NCI-H1417 (cell line): ENCODE results near the gene GNG7.
"Not testable (repeated sequence)": the region's sequence is repeated elsewhere in the genome, so short reads cannot be mapped to it uniquely, and the experiment has no call there.

Experiments
- DNase-seq, 3 experiments: peaks; one replicate each; lab custom pipeline; 2025; lab: John Stamatoyannopoulos, UW

Gene GNG7

DNA sequence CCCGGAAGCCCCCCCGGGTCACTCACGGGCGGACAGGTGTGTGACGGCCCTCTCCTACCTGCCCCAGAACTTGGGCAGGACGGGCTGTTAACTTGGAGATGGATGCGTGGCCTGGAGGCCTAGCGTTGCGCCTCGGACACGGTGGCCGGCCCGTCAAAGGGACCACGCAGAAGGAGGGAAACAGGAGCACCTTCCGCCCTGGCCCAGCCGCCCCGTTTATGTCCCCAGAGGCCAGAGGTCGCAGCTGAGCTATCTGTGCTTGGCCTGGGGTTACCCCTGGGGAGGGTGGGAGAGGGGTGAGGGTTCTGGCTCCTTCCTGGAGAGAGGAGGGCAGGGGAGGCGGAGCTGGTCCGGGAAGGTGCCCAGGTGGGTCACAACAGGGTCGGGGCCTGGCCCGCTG lies 190.9 kb downstream of the GNG7 start:
- DNase-seq: no peak

DNA sequence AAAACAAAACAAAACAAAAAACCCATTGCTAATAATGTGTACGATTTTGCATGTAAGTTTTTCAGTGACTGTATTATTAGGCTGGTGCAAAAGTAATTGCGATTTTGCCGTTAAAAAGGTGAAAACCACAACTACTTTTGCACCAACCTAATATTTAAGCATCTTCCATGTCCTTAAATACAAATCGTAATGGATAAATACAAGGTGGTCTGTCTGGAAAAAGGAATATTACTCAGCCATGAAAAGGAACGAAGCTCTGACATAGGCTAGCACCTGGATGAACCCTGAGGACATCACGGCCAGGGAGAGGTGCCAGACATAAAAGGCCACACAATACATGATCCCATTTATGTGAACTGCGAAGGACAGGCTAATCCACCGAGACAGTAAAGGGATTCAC lies 193.4 kb downstream of the GNG7 start:
- DNase-seq: no peak

DNA sequence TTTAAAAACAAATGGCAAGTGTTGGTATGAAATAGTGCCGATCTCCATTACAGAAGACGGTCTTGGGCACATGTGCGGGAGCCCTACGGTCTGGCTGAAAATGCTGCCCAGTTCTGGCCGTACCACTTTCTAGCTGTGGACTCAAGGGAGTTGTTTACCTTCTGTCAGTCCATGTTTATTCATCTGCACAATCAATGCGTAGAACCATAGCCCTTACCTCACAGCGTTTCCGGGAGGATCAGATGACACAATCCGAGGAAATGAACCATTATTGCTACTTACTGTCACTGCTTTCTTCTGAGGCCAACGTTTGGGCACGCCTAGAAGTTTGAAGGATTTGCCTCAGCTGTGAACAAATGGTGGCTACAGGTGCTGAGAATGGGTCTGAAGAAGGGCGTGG lies 195.4 kb downstream of the GNG7 start:
- peak; percentile 72 to 94 (median 83) for DNase-seq

DNA sequence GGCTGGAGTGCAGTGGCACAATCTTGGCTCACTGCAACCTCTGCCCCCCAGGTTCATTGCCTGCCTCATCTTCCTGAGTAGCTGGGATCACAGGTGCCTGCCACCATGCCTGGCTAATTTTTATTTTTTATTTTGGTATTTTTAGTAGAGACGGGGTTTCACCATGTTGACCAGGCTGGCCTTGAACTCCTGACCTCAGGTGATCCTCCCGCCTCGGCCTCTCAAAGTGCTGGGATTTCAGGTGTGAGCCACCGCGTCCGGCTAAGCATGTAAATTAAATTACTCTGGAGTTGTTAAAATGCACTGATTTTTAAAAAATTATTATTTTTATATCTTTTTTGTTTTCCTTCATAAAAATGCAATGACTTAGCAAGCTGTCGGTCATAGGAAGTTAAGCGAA lies 195.8 kb downstream of the GNG7 start:
- DNase-seq: not testable (repeated sequence)

DNA sequence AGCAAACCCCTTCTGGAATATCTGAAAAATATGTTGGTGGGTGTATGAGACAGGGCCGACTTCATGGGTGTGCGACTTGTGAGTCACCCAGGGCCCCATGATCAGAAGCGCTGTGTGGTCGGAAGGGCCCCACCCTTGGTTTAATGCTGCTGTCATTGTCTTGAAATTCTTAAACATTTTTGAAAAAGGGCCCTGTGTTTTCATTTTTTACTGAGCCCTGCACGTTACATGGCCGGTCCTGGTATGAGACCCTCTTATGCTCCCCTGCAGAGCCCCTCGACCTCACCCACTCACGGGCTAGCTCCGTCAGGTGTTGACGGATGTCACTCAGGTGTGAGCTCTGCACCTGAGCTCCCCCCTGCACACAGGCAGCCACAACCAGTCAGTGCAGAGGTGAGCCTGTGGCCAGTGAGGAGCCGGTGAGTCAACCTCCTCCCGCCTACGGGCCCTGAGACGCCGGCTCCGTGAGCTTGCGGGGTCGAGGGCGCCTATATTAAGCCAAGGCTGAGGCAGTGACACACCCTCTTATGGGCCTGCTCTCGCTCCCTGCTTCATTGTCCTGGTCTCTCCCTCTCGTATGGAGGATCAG lies 198.9 kb downstream of the GNG7 start:
- no peak for DNase-seq

DNA sequence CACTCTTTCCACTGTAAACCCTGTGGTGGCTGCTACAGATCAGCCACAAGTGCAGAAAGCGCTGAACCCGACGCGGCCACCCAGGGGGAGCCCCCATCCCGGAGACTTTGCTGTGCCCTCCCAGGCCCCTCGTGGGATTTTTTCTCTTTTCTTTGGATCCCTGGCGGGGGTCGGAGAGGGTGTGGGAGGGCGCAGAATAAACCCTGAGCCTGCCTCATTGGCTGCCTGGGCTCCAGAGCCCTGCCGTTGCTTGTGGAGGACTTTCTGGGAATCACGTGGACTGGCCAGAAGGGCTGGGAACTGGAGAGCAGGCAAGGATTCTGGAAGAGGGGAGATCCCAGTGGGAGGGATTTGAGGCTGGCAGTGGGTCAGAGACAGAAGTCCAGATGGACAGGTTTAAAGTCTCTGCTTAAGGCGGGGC lies 201.6 kb downstream of the GNG7 start:
- DNase-seq: no peak

DNA sequence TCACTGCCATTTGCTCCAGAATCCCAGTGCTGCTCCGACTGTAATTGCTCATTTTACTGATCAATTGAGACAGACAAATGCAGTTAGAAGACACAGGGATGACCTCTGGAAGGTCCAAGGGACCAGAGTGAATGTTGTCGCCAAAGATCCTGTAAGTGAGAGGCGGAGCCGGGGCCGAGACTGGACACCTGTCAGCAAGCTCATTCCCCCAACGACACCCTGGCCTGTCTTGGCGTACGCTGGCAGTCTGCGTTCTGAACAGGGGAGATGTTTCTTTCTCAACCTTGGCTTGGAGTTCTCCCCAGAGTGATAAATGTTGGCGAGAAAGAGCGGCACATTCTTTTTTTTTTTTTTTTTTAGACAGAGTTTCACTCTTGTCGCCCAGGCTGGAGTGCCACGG lies 202.3 kb downstream of the GNG7 start:
- no peak for DNase-seq

DNA sequence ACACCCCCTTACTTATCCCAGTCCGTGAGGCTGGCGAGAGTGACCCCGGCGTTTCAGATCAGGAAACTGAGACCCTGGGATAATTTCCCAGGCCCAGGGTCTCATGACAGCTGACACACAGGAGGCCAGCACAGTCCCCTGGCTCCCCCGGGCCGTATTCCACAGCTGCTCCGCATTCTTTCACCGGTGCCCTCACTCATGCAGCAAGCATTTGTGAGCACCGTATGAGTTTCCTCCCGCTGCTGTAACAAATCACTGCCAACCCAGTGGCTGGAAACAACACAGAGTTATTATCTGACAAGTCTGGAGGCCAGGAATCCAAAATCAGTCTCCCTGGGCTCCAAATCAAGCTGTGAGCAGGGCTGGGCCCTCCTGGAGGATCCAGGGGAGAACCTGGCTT lies 205.3 kb downstream of the GNG7 start:
- no peak for DNase-seq

DNA sequence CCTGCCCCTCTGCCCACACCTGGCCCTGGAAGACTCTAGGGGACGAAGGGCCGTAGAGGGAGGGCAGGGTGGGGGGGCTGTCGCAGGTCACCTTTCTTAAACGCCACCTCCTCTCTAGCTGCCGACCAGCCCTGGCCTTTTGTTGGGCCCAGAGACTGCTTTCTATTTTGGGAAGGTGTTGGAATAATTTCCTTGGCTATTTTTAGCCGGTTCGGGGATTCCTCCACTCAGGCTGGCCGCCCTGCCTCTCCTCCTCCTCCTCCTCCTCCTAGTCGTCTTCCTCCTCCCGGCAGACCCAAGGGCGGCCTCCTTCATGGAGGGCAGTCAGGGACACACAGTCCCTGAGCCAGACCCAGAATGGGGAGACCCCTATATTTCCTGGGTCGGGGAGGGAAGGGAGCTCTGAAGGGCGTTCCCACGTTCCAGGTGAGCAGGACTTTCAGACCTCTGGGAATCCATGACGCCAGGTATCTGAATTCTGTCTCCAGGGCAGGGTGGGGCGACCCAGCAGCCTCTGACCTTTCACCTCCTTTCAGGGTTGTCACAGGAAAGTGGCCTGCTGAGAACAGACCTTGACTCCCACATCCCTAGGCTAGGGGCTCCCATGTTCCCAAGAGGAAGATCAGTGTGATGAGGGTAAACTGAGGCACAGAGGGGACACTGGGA lies 206.7 kb downstream of the GNG7 start:
- DNase-seq: no peak

DNA sequence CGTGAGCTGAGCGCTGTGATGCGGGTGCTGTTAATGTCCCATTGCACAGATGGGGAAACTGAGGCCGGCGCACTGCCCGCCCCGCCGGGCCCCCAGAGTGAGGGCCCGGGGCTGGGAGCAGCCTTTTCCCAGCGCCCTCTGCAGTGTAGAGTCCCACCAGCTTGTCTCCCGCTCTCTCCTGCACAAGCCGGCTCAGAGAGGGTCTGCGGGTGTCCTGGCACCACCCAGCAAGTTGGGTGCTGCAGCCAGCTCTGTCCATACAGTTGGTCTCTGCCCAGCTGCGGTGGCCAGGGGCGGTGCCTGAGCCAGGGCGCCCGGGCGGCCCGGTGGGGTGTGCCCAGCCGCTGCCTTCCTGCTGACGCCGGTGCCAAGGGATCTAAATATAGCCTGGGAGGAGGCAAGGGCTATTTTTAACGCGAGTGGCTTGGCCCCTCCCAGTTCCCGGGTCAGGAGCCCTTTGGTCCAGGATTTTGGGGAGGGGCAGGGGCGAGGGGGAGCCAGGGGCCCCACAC lies 207.3 kb downstream of the GNG7 start:
- peak in 2 of 3 experiments; percentile 53 to 67 for DNase-seq

DNA sequence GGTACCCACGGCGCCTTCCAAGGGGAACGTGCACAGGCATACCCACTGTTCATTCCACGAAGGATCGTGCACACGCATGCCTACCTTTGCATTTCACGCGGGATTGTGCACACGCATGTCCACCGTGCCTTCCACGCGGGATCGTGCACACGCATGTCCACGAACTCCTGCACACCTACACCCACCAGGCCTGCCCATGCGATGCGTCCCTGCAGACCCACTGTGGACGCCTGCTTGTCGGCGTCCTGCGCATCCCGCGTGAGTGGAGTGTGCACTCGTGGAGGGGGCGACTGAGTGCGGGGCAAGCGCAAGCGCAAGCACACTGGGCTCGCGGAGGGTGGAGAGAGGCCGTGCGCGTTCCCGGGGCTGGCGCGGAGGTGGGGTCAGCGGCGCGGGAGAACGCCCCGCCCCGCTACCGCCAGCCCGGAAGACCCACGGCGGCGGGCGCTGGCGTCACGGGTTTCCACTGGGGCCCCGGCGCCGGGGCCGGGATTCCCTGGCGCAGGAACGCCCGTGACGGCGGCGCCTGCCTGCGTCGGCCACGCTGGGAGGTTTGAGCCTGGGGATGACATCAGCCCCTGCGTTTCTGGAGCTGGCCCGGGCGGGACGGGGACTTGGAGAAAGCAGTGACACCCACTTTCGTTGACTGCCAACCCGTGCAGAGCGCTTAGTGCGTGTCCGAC lies 207.9 kb downstream of the GNG7 start:
- peak in 2 of 3 experiments; percentile 58 to 59 for DNase-seq

DNA sequence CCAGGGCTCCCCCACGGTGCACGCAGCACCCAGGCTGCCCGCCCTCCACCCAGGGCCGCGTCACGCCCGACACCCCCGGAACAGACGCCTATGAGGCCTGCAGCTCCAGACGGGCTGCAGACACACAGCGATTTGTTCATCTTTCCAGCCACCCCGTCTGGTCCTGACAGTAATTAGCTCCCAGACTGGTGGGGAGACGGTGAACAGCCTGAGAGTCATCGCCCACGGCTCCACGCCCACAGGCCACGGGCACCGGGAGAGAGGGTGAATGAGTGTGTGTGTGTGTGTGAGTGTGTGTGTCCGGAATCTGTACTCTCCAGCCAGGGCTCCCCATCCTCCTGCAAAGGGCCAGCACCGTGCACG lies 208.4 kb downstream of the GNG7 start:
- peak in 1 of 3 experiments; percentile 32 for DNase-seq

DNA sequence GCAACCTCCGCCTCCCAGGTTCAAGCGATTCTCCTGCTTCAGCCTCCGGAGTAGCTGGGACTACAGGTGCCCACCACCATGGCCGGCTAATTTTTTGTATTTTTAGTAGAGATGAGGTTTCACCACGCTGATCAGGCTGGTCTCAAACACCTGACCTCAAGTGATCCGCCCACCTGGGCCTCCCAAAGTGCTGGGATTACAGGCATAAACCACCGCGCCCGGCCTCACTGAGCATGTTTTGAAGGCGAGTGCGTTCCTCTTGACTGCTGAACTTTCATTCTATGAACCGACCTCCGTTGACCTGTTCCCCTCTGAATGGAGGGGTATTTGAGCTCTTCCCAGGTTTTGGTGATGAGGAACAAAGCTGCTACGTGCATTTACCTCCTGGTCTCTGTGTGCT lies 209.0 kb downstream of the GNG7 start:
- DNase-seq: not testable (repeated sequence)

DNA sequence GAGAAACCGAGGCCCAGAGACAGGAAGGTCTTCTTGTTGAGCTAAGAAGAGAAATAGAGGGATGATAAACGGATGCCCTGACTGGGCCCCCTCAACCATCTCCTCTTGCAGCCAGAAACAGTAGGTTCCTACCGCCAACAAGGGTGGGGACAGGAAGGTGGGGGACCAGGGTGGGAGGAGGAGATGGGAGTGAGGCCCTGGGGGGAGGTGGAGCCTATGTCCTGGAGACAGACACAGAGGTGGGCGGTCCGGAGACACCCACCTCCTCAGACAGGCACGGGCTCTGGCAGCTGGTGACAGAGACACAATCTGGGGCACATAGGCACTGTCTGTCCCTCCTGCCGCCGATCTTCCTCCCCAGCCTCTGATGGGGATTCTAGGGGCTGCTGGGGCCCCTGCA lies 209.6 kb downstream of the GNG7 start:
- no peak for DNase-seq

DNA sequence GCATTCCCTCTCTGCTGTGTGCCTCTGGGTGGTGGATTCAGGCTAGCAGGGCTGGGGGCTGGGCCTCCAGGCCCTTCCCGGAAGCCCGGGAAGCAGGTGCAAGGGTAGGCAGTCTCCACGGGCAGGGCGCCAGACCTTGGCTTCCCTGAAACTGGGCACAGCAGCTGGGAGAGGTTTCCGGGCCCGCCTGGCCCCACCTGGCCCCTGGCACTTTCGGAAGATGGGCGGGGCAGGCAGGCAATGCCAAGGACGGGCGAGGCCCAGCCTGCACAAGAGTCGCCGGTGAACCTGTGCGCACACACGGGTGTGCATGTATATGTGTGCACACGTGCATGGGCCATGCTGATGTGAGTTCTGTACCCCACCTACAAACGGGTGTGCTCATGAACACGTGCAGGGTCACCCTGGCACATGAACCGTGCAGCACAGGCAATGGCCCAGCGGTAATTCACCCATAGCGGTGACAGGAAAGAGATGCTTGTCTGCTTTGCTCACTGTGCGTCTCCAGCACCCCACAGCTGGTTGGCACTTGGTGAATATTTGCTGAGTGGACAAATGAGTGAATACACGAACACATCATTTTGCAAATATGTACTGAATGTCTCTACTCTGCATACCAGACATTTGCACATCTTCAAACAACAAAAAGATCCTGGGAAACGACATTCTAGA lies 211.2 kb downstream of the GNG7 start:
- peak; percentile 9 to 91 (median 82) for DNase-seq

DNA sequence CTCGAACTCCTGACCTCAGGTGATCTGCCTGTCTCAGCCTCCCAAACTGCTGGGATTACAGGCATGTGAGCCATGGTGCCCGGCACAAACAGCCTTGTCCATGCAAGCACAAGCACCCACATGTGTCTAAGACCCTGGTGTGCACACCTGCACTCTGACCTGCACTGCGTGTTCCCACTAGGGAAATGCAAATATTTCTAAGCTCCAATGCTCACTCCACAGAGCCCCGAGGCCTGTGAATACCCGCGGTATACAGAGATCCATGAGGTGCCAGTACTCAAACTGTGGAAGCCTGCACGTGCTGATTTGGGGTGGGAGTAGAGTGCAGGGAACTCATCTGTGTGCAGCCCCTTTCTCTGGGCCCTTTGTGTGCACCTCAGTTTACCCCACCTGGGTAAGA lies 211.8 kb downstream of the GNG7 start:
- no peak for DNase-seq

DNA sequence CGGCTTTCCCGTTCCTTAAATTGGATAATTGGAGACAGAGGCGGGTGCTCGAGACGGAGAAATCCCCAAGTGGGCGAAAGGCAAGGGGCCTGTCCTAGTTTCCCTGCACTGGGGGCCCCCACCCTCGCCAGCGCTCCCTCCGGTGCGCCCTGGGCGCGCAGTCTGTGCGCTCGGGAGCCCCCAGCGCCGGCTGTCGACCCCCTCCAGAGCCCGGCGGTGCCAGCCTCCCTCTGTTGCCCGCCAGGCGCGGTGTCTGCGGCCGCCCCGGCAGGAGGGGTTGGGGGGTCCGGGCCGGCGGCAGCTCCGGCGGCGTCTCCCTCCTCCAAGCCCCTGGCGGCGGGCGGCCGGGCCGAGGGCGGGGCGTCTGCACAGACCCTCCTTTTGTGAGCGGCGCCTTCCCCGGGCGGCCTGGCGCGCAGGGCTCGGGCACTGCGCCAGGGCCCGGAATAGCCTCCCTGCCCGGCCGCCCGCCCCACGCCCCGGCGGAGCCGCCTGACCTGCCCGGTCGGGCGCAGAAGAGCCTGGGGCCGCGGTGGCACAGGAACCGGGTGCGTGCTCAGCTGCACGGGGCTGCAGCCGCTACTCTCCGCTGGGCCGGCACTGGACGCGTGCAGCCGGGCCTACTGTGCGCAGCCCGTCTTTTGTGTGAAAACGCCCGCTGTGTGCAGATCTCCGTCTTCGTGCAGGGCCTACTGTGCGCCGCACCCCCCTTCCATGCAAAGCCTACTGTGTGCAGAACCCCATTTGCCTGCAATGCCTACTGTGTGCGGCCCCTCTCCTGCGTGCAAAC lies 213.4 kb downstream of the GNG7 start:
- peak; percentile 17 to 64 (median 63) for DNase-seq

DNA sequence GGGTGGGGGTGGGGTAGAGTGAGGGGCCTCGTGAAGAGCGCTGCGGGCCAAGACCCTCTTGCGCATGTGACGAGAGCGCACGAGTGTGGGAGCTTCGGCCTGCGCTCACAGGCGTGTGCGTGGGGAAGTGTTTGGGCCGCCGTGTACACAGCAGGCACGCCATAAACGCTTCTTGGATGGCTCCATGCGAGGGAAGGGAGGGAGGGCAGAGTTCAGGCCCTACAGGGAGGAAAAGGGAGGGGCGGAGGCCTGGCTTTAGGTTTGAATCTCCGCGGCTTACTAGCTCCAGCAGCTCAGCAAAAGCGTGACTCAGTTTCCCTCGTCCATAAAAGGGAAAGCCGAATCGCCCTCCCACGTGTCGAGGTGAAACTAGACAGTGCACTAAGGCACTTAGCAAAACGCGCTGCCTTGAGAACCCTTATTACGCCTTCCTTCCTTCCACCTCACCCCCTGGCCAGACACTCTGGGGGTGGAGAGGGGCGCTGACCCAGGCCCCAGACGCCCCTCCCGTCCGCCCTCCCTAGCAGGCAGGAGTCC lies 214.0 kb downstream of the GNG7 start:
- no peak for DNase-seq

DNA sequence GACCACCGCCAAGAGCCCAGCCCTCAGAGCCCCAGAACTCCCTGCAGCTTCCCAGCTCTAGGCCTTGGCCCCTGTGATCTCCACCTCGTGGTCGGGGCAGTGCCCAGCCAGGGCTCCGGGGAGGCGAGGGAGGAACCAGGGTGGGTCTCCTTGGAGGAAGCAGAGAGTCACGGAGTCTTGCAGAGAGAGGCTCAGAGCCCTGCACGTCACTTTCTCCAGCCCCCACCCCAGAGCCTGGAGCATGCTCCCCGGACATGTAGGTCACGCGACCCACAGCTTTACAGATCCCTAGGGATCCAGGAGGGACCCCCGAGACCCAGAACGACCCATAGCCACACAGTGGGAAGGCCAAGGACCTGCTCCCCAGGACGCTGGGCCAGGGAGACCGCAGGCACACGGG lies 214.7 kb downstream of the GNG7 start:
- no peak for DNase-seq

DNA sequence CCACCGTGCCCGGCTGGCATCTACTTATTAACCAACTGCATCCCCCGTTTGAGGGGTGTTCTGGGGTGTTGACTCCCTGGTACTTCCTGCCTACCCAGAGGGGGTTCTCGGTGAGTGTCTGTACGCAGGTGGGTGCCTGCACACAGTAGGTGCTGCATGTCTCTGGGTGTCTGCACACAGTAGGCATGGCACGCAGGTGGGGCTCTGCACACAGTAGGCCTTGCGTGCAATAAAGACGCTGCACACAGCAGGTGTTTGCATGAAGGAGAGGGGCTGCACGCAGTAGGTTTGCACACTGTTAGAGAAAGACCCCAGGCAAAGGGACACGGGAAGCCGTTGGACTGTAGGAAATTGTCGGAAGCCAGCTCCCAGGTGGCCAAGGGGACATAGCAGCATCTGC lies 215.4 kb downstream of the GNG7 start:
- DNase-seq: no peak

DNA sequence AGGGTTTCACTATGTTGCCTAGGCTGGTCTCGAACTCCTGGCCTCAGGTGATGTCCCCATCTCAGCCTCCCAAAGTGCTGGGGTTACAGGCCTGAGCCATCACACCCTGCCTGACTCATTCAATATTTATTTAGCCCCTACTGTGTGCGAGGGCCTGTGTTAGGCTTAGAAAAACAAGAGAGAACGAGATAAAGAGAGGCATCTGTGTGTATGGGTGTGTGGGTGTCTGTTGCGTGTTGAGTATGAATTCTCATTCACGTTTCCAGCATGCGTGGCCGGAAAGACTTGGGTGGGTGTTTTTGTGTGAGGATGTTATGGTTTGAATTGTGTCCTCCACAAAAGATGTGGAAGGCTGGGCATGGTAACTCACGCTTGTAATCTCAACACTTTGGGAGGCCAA lies 217.1 kb downstream of the GNG7 start:
- no peak for DNase-seq
